Gastrocnemius medialis (tissue), 4 donors: ENCODE data around the gene NUP153.

Experiments
- CTCF ChIP-seq, 5 experiments: fragments of 450-650 bp in 3 of 5; fragments of 200-600 bp in 2 of 5; sonication (generic) in 2 of 5; IDR thresholded peaks in 4 of 5; conservative IDR thresholded peaks in 1 of 5; 1 replicate in 4 of 5; 2 replicates in 1 of 5; pipeline ENCODE4 v1.5.1; 2016 to 2019; ENCODE audit warnings: antibody characterized with exemption in 5 of 5, mild to moderate bottlenecking in 3 of 5, moderate library complexity in 3 of 5
- POLR2A ChIP-seq, 2 donors: fragments of 450-650 bp; IDR thresholded peaks; one replicate each; pipeline ENCODE4 v1.6.1; 2017; ENCODE audit warnings: antibody characterized with exemption in 2 of 2, mild to moderate bottlenecking in 2 of 2, moderate library complexity in 2 of 2

- TF ChIP-seq CTCF (IDR thresholded peaks at IDR 0.05 in 4 of 5, conservative IDR thresholded peaks at IDR 0.05 in 1 of 5) (no peak), POLR2A (IDR thresholded peaks at IDR 0.05) (no peak)
Observed at GRCh38 chr6:17707371-17707651, 586 bp upstream of the NUP153 start.
